MV-4-11 (cell line): Measurements from ENCODE around the gene TMEM179.

Source experiments
- DNase-seq: peaks from one replicate; lab custom pipeline; 2025; lab: John Stamatoyannopoulos, UW

Gene TMEM179

GRCh38 chr14:104598910-104599273 is 5.7 kb downstream of the TMEM179 start:
- DNase-seq, result no peak

- DNase-seq, result no peak
Observed at GRCh38 chr14:104598039-104598909, 6.3 kb downstream of the TMEM179 start.

DNA sequence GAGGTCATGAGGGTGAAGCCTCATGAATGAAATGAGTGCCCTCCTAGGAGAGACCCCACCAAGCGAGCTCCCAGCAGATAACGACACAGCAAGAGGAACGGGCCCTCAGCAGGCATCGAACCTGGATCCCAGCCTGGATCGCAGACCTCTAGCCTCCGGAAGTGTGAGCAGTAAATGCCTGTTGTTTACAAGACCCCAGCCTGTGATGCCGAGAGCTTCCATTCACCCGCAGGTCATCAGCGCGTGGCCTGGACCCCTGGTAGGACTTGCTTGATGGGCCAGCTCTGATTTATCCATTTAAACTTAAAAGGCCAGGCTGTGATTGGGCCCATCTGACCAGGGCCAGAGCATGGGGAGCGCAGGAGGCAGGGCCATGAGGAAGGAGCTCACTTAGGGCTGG is 7.0 kb downstream of the TMEM179 start:
- DNase-seq, result no peak

GRCh38 chr14:104596927-104597351 is 7.6 kb downstream of the TMEM179 start:
- DNase-seq, result no peak

DNA sequence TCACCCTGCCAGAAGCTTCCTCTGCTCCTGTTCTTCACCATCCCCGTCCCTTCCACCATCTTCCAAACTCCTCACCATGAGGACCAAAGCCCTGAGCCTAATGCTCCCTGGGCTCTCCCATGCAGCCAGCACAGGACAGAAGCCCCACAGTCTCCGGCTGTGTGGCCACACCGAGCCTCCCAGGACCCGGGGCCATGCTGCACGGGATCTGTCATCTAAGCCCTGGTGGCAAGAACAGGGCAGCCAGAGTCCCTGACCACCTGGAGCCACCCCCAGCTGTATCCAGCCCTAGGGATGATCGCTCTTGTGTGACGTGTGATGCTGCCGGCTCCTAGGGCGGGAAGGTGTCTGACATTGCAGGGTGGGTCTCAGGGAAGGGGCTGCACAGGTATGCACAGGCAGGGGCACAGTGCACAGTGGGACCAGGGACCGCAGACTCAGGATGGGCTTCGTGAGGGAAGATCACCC is 8.1 kb downstream of the TMEM179 start:
- no peak for DNase-seq

- DNase-seq, result no peak
Observed at GRCh38 chr14:104595911-104596450, 8.6 kb downstream of the TMEM179 start.

- DNase-seq, result no peak
Observed at GRCh38 chr14:104595116-104595675, 9.4 kb downstream of the TMEM179 start.

GRCh38 chr14:104594310-104595046 is 10.1 kb downstream of the TMEM179 start:
- DNase-seq, result no peak

DNA sequence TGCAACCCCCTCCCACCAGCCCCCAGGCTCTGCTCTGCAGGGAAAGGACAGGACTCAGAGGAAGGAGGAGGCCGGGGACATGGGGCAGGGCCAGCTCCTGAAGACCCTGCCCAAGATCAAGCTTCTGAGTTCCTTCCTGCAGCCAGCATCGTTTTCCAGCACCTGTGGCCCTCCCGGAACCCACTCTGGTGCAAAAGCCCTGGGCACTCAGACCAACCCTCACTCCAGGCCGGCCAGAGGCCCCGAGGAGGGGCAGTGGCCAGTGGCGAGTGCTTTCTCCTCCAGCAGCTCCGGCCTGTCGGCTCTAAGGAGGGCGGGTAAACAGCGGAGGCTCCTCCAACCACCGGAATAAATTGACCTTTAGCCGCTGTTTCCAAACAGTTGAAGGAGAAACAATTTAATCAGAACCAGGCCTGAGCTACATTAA is 10.8 kb downstream of the TMEM179 start:
- DNase-seq, result no peak

- DNase-seq, result no peak
Observed at GRCh38 chr14:104593241-104593701, 11.3 kb downstream of the TMEM179 start.

DNA sequence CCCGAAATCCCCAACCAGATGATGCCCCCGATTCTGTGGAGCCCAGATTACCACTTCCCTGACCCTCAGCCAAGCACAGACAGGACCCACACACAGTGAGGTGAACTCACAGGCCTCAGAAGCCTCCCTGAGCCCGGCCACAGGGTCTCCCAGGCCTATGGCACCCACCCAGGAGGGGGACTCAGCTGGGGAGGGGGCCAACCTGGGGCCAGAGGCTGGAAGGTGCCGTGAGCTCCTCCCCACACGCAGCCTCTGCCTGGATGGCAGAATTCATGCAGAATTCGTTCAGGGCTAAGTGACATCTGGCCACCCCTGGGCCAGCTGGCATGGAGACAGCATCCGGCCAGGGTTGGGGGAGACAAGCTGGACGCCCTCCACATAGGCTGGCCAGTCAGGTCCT is 11.8 kb downstream of the TMEM179 start:
- no peak for DNase-seq

DNA sequence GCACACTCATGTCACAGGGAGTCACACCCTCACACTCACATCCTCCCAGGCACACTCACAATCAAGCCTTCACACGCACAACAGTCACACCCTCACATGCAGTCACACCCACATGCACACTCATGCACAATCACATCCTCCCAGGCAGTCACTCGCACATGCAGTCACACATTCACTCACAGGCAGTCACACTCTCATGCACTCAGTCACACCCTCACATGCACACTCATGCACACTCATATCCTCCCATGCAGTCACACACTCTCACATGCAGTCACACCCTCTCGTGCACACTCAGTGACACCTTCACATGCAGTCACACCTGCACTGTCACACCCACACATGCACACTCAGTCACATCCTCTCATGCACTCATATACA is 12.3 kb downstream of the TMEM179 start:
- DNase-seq, result no peak

DNA sequence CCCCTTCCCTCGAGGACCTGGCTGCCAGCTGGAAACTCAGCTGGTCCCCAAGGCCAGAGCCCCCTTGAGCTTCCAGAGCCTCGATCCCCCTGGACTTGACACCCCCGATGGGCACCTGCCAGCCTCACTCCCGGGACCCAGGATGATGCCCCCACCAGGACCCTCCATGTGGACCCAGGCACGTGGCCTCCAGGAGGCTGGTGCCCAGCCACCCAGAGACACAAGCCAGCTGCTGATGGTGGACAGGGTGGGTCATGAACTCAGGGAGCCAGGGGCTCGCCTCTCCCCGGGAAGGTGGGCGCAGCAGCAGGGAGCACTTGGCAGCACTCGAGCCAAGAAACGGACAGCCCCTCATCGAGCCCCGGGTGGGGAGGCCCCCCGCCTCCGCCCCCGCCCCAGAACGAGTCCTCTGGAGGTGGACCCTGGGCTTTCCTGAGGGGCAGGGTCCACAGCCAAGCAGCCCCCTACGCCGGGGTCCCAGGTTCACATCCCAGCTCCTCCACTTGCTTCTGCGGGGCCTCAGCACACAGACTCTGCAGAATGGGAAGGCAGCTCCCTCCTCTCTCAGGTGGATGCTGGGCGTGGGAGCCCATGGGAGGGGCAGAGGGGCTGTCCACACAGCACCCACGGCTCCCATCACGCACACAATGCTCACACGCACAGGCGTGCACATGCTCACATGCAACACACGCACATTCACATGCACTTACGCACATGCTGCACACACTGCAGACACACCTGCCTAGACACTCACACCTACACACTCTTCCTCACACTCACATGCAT is 12.9 kb downstream of the TMEM179 start:
- no peak for DNase-seq

DNA sequence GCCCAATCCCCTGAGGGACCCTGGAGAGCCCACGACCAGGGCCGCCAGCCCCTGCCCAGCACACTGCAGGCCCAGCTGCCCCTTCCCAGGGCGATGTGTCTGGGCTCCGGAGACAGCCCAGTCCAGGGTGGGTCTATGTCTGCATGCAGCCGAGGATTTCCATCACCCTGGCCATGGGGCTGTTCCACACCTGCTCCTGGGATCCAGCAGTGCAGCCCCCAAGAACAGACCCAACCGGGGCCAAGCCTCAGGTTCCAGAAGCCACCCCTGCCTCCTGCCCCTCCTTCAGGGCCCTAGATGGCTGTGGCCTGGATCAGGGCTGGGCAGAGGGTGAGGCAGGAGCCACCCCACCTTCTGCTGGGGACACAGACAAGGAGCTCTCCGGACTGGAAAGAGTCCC is 13.5 kb downstream of the TMEM179 start:
- DNase-seq, result no peak

DNA sequence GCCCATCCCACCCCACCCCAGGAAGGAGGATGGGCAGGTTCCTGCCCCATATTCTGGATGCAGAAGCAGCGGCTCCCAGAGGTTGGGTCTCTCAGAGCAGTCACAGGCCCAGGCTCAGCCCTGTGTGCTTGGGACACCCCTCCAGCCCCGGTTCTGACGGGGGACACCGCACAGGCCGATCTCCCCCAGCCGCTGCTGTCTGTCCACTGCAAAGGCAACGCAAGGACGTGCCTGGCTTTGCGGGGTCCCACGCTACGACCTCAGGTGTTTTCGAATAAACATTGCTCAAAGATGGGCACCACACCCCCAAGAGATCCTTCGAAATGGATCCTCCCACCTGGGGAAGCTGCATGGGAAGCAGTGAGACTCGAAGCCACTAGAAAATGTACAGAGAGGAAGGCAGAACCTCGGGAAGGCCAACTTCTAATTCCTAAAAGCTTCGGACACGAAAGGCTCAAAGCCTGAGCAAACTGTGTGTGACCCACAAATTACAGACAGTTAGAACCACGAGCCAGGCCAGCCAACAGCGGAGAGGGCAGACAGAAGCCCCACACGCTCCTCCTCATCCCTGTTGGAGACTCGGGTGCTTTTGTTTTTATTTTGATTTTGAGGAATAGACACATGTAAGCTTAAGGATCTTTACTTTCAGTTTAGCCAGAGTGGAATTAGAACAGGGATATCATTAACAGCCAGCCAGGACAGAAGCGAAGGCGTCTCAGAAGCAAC is 14.2 kb downstream of the TMEM179 start:
- no peak for DNase-seq

DNA sequence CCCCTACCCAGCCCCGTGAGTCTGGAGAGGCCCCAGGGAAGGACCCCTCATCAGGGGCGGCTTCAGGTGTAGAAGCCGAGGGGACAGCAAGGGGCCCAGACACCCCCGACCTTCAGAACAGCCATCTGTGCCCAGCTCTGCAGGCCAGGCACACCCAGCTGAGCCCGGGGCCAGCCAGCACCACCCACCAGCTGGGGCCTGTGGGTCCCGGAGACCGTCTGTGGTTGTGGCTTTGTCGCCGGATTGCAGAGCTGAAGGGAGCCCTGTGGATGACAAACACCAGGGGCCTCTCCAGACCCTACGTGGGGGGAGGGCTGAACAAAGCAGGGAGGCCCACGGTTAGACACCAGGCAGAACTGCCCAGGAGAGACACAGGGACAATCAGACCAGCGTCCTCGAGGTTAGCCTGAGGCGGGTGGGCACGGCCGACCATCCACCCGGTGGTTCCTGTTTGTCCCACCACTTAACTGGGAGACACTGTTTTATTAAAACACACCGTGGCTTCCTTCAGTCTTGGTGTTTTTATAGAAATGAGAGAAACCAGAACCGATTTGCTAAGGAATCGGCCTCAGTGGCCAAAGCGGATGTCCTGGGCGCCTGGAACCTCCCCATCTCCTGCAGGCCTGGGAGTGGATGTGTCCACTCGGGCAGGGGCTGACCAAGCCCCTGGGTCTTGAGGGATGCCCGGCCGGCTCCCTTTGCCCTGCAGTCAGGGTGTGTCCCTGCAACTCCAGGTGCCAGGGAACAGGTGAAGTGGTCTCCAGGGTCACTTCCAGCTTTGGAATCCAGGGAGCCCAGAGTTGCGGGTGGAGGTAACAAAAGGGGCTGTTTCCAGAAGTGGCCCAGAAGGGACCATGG is 15.0 kb downstream of the TMEM179 start:
- DNase-seq, result no peak

- DNase-seq, result no peak
Observed at GRCh38 chr14:104588066-104588857, 16.3 kb downstream of the TMEM179 start.

- DNase-seq, result no peak
Observed at GRCh38 chr14:104587641-104588040, 16.9 kb downstream of the TMEM179 start.
